Left lobe of liver (tissue), 2 donors: ENCODE data around the gene KIF26A. TPM values are rescaled to one million over a fixed set of nuclear protein-coding genes. Genes with fewer than 3 reads are reported as not detected.

Source experiments
- ATAC-seq: fragments of 200-7000 bp; cut with Tn5 transposase; one replicate; pipeline ENCODE4 v1.9.1; 2020; ENCODE audit warnings: mild to moderate bottlenecking, moderate library complexity
- DNase-seq: peaks from one replicate; pipeline ENCODE4 v3.0.0-alpha.2; 2020; ENCODE audit warnings: low spot score
- total RNA-seq: library from RNA; stranded (reverse); gene quantifications from one replicate; pipeline ENCODE4 v1.2.1, GENCODE V29; 2021
- donor health status: DM: no; HTN: no; CAD: no; lungs with moderate emphysema.
- donor health status: DM: no; HTN: yes; CAD: no.

The KIF26A gene
- 1.3 TPM for total RNA-seq

- peak; percentile 44 for ATAC-seq
Measured at GRCh38 chr14:104138098-104138717, at the start of gene KIF26A. TSS of gene KIF26A (plus strand) at chr14:104138587. CDS start at chr14:104138723, 136 bp downstream.

GRCh38 chr14:104090071-104090748, 48.2 kb upstream of the KIF26A start:
- no peak for ATAC-seq
- no peak for DNase-seq

More at GRCh38 chr14:104138098-104138717, at the start of gene KIF26A:
- no peak for DNase-seq

- DNase-seq (peak; percentile 94), ATAC-seq (peak; percentile 41)
Measured at GRCh38 chr14:104091061-104091926, 47.1 kb upstream of the KIF26A start.

GRCh38 chr14:104091927-104092771, 46.2 kb upstream of the KIF26A start:
- DNase-seq (peak; percentile 85), ATAC-seq (peak; percentile 34)

GRCh38 chr14:104092931-104093365, 45.4 kb upstream of the KIF26A start:
- DNase-seq = no peak
- no peak for ATAC-seq

GRCh38 chr14:104093366-104094055, 44.9 kb upstream of the KIF26A start:
- peak; percentile 55 for ATAC-seq
- DNase-seq = no peak

GRCh38 chr14:104094056-104094708, 44.2 kb upstream of the KIF26A start:
- DNase-seq (no peak), ATAC-seq (no peak)

- DNase-seq (no peak), ATAC-seq (peak; percentile 30)
Measured at GRCh38 chr14:104094709-104095425, 43.5 kb upstream of the KIF26A start.

- DNase-seq = no peak
- no peak for ATAC-seq
Measured at GRCh38 chr14:104095426-104096310, 42.7 kb upstream of the KIF26A start.

GRCh38 chr14:104096318-104096717, 42.1 kb upstream of the KIF26A start:
- ATAC-seq (no peak), DNase-seq (no peak)

GRCh38 chr14:104096751-104097700, 41.4 kb upstream of the KIF26A start:
- DNase-seq = no peak
- ATAC-seq = no peak

- ATAC-seq (no peak), DNase-seq (no peak)
Measured at GRCh38 chr14:104098272-104099095, 39.9 kb upstream of the KIF26A start.

- ATAC-seq (no peak), DNase-seq (no peak)
Measured at GRCh38 chr14:104099096-104100041, 39.0 kb upstream of the KIF26A start.
